Lower leg skin (tissue), 3 donors: Measurements from ENCODE around the gene PTDSS2.

ENCODE experiments used
- CTCF ChIP-seq, 3 donors: fragments of 450-650 bp; IDR thresholded peaks; one replicate each; pipeline ENCODE4 v1.5.1; 2016; ENCODE audit warnings: antibody characterized with exemption in 3 of 3, mild to moderate bottlenecking in 3 of 3, moderate library complexity in 2 of 3
- POLR2A ChIP-seq, 2 donors: fragments of 450-650 bp; IDR thresholded peaks; one replicate each; pipeline ENCODE4 v1.6.1; 2016 to 2017; ENCODE audit warnings: antibody characterized with exemption in 2 of 2, mild to moderate bottlenecking in 1 of 2, moderate library complexity in 1 of 2

- TF ChIP-seq CTCF (IDR thresholded peaks at IDR 0.05) (no peak), POLR2A (IDR thresholded peaks at IDR 0.05) (no peak)
Measured at GRCh38 chr11:443542-444199, 6.4 kb upstream of the PTDSS2 start.
